DND-41 (cell line): ENCODE measurements around the gene FAM131C.

Experiments
- ATAC-seq: fragments of 200-7000 bp; cut with Tn5 transposase; 3 replicates; pipeline ENCODE4 v1.9.1; 2021; ENCODE audit warnings: low read depth; ENCODE audit not compliant: insufficient read depth
- DNase-seq: peaks from one replicate; pipeline ENCODE4 v3.0.0-alpha.2; 2020
- H2AFZ ChIP-seq: 2 replicates; pipeline ENCODE4 v1.6.0; 2012; ENCODE audit warnings: low read depth, low read length
- H3K27ac ChIP-seq: 2 replicates; pipeline ENCODE4 v1.5.1; 2012; ENCODE audit warnings: low read length, inconsistent platforms
- H3K27me3 ChIP-seq: fragments of 200-600 bp; sonication (generic); 2 replicates; pipeline ENCODE4 v1.6.0; 2012; ENCODE audit warnings: low read length, mild to moderate bottlenecking, inconsistent platforms; ENCODE audit not compliant: insufficient read depth, poor library complexity
- H3K36me3 ChIP-seq: 2 replicates; pipeline ENCODE4 v1.5.1; 2012; ENCODE audit warnings: low read length, inconsistent platforms; ENCODE audit not compliant: insufficient read depth
- H3K4me1 ChIP-seq: 2 replicates; pipeline ENCODE4 v1.5.1; 2012; ENCODE audit warnings: mild to moderate bottlenecking, low read length; ENCODE audit not compliant: insufficient read depth
- H3K4me2 ChIP-seq: 2 replicates; pipeline ENCODE4 v1.6.0; 2012; ENCODE audit warnings: mild to moderate bottlenecking, moderate library complexity, low read length, inconsistent platforms; ENCODE audit not compliant: insufficient read depth
- H3K4me3 ChIP-seq, 2 experiments: fragments of 200-600 bp in 1 of 2; shearing (Covaris generic) in 1 of 2; 2 replicates each; pipeline ENCODE4 v1.5.1; 2012 to 2016; ENCODE audit warnings: inconsistent platforms in 2 of 2, low read length in 2 of 2, mild to moderate bottlenecking in 2 of 2, low read depth in 1 of 2, moderate library complexity in 1 of 2
- H3K79me2 ChIP-seq: 2 replicates; pipeline ENCODE4 v1.6.0; 2012; ENCODE audit warnings: low read length, inconsistent platforms; ENCODE audit not compliant: insufficient read depth
- H3K9ac ChIP-seq: 2 replicates; pipeline ENCODE4 v1.6.0; 2012; ENCODE audit warnings: low read depth, mild to moderate bottlenecking, inconsistent platforms, low read length, moderate library complexity
- H3K9me3 ChIP-seq: 2 replicates; pipeline ENCODE4 v1.5.1; 2012; ENCODE audit warnings: low read length, moderate library complexity, mild to moderate bottlenecking, inconsistent platforms; ENCODE audit not compliant: insufficient read depth, severe bottlenecking
- H4K20me1 ChIP-seq: 2 replicates; pipeline ENCODE4 v1.6.0; 2012; ENCODE audit warnings: low read length; ENCODE audit not compliant: insufficient read depth
- CTCF ChIP-seq: IDR thresholded peaks from 2 replicates; pipeline ENCODE4 v1.5.1; 2012; ENCODE audit warnings: borderline replicate concordance, low read length, moderate library complexity, mild to moderate bottlenecking; ENCODE audit not compliant: poor library complexity, severe bottlenecking; ENCODE audit errors: extremely low read depth
- EZH2 ChIP-seq: IDR thresholded peaks from 3 replicates; pipeline ENCODE4 v1.6.1; 2012; ENCODE audit warnings: borderline replicate concordance, low read depth, mild to moderate bottlenecking, moderate library complexity, low read length, inconsistent platforms; ENCODE audit not compliant: severe bottlenecking

FAM131C gene

GRCh38 chr1:16010837-16011236, 62.6 kb downstream of the FAM131C start:
- no peak for ATAC-seq
- TF ChIP-seq CTCF (no peak), EZH2 (no peak)
- Histone ChIP-seq H2AFZ (no peak overlapping the region), H3K9ac (no peak overlapping the region), H3K9me3 (no peaks in the 10 kb centered on the region), H4K20me1 (0 out of 2 replicates have a peak, but pooled peaks cover 3% of the 10 kb centered on the region), H3K27ac (no peak overlapping the region), H3K4me3 (no peak overlapping the region), H3K4me1 (no peaks in the 10 kb centered on the region), H3K36me3 (no peaks in the 10 kb centered on the region), H3K4me2 (no peak overlapping the region), H3K27me3 (no peaks in the 10 kb centered on the region), H3K79me2 (no peaks in the 10 kb centered on the region)
- no peak for DNase-seq

- DNase-seq (no peak), ATAC-seq (no peak)
- Histone ChIP-seq H3K36me3 (no peaks in the 10 kb centered on the region), H3K4me2 (no peak overlapping the region), H3K4me1 (no peaks in the 10 kb centered on the region), H3K9ac (no peak overlapping the region), H3K4me3 (no peak overlapping the region), H3K27me3 (no peaks in the 10 kb centered on the region), H4K20me1 (0 out of 2 replicates have a peak, but pooled peaks cover 3% of the 10 kb centered on the region), H3K27ac (no peak overlapping the region), H3K9me3 (no peaks in the 10 kb centered on the region), H2AFZ (no peak overlapping the region), H3K79me2 (no peaks in the 10 kb centered on the region)
- TF ChIP-seq EZH2: no peak
- no peak for TF ChIP-seq CTCF
Measured at GRCh38 chr1:16009678-16010077, 63.8 kb downstream of the FAM131C start.

- Histone ChIP-seq H2AFZ (no peak overlapping the region), H3K79me2 (no peaks in the 10 kb centered on the region), H3K4me1 (no peaks in the 10 kb centered on the region), H4K20me1 (0 out of 2 replicates have a peak, but pooled peaks cover 3% of the 10 kb centered on the region), H3K4me2 (no peak overlapping the region), H3K27me3 (no peaks in the 10 kb centered on the region), H3K27ac (no peak overlapping the region), H3K9ac (no peak overlapping the region), H3K9me3 (no peaks in the 10 kb centered on the region), H3K4me3 (no peak overlapping the region), H3K36me3 (no peaks in the 10 kb centered on the region)
- TF ChIP-seq CTCF: peak; percentile 99
- no peak for TF ChIP-seq EZH2
- DNase-seq: peak; percentile 70
- ATAC-seq: peak; percentile 86
Measured at GRCh38 chr1:16009030-16009460, 64.4 kb downstream of the FAM131C start.
